ENCODE data around the gene CCDC192.

- TF ChIP-seq EZH2 (IDR thresholded peaks at IDR 0.05; ENCODE audit: insufficient read depth, low read length), result no peak
- TF ChIP-seq CTCF (IDR thresholded peaks at IDR 0.05; ENCODE audit: insufficient read depth, low read depth, low read length), result no peak
These were observed 93.0 kb downstream of the CCDC192 start for GRCh38 chr5:127796211-127796610.

All from astrocyte (in vitro differentiated cells and primary cell).